ENCODE results near the gene SMIM3.
"Not testable (repeated sequence)": the region's sequence is repeated elsewhere in the genome, so short reads cannot be mapped to it uniquely, and the experiment has no call there.

Gene SMIM3, protein sequence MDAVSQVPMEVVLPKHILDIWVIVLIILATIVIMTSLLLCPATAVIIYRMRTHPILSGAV

DNA sequence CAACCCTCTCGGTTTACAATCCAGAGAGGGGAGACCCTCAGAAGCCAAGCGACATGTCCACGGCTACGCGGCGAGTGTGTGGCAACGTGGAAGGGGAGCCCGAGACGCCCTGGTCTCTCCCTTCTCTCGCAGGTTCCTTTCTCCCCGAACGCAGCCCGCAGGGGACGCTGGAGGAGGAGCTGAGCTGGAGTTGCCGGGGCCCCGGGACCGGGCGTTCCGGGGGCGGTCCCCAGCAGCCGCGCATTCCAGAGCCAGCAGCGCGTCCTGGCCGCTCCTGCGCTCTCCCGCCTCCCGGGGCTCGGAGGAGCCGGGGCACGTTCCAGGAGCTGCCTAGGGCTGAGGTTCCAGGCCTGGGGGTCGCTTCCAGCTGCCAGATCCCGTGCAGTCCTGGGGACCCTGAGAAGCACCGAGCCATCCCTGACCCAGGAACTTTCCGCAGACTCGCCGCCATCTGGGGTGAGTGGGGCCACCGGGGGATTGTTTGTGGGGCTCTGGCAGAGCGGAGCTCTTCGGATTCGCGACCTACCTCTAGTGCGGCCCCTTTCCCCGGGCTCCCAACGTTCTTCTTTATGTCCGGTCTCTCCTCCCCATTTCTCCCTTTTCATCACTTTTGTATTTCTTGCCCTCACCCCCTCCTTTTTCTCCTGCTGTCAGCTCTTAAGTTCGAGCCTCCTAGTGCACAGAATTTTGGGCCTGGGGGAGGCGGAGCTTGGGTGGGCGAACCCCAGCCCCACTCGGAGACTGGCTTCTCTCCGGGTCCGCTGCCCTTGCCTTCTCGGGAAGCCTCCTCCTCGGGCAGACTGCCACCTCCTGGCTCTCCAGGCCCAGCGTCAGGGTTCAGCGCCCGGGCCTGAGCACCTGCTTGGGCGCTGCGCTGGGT lies at the start of gene SMIM3:
Gene SMIM3 (plus strand): TSS at position 241 of the 880 bp plus-strand sequence. CDS start 16,684 bp downstream, outside the sequence.
- FAIRE-seq: no peak

DNA sequence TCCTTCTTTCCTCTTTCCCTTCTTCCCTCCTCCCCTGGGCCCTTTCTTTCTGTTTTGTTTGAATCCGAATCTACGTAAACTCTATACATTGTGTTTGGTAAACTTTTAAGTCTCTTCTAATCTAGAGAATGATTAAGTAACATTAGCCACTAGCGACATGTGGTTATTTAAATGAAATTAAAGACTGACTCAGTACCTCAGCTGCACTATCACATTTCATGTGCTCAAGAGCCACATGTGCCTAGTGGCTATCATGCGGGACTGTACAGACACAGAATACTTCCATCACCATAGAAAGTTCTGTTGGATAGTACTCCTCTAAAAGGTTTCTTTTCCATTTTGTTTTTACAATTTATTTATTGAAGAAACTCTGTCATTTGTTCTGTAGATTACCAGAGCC lies 48.7 kb upstream of the SMIM3 start:
- FAIRE-seq: no peak

DNA sequence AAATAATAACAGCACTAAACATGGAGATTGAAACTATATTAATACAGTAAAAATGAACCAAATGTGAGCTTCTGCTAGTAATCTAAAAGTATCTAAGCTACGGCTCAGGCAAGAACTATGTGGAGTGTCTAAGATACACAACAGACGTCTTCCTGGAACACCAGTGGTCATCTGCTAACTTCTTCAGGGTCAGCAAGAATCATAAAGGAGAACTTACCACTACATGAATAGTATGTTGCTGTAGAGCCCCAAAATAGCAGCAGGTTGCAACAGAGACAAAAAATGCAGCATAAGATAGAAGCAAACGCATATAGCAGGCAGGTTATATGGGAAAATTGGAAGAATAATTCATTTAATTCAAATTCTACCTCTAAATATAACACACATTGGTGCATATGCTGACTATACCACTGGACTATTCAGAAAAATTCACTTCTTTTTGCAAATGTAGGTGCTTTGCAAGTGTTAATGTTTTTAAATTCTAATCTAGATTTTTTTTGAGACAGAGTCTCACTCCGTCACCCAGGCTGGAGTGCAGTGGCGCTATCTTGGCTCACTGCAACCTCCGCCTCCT lies 46.8 kb upstream of the SMIM3 start:
- FAIRE-seq: no peak

DNA sequence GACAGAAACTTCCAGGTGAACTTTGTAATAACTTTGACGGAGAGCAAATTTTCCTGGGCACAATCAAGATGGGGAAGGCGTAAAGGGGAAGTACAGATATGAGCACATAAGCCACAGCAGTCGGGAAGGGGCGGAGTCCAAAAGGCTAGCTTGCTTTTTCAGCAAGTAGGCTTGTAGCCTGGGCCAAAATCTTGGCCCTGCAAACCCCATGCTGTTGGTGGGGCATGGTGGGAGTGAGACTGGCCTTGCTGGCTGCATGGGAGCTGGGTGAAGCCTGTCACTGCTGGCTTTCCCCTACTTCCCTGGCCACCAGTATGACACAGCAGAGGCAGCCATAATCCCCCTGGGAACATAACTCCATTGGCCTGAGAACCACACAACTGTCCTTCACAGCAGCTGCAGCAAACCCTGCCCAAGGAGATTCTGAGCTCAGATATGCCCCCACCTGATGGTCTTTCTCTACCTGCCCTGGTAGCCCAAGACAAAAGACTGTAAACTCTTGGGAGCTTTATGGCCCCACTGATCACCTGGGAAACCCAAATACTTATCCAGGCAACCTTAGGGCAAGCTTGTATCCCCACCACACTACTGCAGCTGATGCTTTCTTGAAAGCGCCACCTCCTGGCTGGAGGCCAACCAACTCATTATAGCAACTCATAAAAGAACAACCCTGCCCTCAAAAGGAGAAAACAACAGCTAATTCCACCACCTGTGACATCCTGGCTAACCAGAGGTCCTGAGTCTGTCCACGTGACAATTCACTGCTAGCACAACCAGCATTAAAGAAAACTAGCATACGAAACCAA lies 43.8 kb upstream of the SMIM3 start:
- no peak for FAIRE-seq

DNA sequence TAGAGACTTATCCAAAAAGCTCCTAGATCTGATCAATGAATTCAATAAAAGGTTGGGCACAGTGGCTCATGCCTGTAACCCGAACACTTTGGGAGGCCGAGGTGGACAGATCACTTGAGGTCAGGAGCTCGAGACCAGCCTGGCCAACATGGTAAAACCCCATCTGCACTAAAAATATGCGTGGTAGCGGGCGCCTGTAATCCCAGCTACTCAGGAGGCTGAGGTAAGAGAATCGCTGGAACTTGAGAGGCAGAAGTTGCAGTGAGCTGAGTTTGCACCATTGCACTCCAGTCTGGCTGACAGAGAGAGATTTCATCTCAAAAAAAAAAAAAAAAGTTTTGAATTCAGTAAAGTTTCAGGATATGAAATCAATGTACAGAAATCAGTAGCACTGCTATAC lies 39.7 kb upstream of the SMIM3 start:
- FAIRE-seq: no peak

DNA sequence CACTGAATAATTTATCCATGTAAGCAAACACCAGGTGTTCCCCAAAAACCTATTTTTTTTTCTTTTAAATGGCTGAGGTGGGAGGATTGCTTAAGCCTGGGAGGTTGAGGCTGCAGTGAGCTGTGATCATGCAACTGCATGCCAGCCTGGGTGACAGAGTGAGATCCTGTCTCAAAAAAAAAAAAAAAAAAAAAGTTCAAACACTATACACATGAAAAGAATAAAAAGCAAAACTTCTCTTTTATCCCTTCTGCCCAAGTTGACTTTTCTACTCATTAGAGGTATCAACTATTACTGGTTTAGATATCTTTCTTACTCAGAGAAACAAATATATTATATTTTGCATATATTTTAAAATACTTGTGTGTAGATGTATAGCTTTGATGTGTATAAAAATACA lies 37.6 kb upstream of the SMIM3 start:
- FAIRE-seq: no peak

DNA sequence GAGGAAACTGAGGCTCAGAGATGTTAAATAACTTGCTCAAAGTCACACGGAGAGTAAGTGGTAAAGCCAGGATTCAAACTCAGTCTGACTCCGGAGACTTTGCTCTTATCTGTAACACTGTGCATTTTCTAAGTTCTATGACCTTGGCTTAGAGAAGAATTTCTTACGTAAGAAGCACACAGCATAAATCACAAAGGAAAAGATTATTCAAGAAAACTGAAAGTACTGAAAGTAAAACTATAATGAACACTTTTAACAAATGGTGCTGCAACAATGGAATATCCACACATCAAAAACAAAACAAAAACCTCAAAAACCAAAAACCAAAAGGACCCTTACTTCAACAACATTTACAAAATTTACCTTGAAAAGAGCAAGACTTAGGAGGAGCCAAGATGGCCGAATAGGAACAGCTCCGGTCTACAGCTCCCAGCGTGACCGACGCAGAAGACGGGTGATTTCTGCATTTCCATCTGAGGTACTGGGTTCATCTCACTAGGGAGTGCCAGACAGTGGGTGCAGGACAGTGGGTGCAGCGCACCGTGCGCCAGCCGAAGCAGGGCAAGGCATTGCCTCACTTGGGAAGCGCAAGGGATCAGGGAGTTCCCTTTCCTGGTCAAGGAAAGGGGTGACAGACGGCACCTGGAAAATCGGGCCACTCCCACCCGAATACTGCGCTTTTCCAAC lies 36.0 kb upstream of the SMIM3 start:
- not testable (repeated sequence) for FAIRE-seq

DNA sequence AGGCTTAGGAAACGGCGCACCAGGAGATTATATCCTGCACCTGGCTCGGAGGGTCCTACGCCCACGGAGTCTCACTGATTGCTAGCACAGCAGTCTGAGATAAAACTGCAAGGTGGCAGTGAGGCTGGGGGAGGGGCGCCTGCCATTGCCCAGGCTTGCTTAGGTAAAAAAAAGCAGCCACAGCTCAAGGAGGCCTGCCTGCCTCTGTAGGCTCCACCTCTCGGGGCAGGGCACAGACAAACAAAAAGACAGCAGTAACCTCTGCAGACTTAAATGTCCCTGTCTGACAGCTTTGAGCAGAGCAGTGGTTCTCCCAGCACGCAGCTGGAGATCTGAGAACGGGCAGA lies 35.4 kb upstream of the SMIM3 start:
- not testable (repeated sequence) for FAIRE-seq

DNA sequence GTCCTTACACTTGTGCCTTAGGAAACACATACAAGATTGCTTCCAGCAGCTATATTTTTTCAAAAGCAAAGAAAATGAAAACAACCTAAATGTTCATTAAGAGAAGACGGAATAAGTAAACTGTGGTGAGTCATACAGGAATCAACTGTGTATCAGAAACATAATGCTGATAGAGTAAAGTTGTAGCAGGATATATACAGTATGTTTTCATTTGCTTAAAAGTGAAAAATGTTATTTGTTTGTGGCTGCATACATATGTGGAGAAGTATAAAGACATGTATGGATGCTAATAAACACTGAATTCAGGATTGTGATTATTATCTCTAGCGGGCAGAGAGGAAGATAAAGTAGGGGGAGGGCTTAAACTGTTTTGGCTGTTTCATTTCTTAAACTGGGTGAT lies 28.1 kb upstream of the SMIM3 start:
- FAIRE-seq: no peak

DNA sequence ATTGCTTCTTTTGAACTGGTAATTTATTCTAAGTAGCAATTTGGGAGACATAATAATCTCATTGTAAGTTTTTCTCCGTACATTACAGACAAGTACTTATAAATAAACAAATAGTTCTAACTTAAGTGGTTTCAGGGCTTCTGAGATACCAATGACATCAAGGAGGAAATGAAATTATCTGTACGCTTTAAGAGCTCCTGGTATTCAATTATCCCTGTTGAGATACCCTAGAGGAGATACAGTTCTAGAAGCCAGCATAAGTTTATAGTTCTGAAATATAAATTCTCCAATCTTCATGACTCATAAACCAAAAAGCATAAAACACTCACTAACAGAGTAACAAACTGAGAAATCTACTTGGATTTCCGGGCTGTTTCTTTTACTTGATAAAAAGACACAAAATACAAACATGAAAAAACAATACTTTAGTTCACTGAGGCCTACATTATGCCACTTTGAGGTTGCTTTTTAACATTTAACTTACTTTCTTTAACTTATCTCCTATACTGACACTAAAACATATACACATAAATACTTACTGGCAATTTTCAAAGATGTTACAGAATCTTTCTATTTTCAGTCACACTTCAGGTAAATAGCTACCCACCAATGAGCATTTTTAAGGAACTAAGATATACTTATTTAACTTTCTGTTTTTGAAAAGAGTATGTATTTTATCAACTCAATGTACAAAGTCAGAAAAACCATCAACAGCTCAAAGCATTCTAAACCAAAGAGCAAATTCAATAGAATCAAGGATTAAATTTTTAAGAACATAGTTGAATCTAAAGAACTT lies 27.3 kb upstream of the SMIM3 start:
- no peak for FAIRE-seq

DNA sequence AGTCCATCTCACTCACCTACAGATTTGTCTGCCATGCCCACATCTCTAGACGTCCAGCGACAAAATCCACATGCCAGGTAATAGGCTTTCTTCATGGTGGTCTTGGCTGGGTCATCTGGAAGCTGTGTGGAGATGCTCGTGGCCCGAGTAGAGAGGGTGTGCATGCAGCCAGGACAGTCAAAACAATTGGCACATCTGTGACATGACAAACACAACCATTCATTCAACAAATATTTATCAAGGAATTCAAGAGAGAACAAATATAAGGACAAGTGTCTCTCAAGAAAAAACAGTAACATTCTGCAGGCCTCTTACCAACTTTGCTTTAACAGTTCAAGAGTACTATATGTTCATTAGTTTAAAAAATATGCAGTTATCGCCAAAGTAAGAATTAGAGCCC lies 25.1 kb upstream of the SMIM3 start:
- FAIRE-seq: no peak

DNA sequence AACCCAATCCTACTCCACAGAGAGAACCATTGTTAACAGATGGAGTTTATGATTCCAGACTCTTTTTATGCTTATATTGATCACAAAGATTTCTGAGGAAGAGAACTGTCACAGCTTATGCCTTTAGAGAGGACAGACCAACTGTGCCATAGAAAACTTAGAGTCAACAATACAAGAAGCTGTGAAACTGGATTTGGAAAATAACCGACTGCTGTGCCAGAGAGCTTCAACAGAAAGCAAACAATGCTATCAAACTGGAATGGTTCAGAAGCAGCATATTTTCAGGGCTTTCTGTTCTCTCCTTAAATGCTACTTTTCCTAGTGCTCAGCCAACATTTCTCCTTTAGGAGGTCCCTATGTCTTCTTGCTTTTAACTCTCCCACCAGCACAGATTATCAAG lies 24.7 kb upstream of the SMIM3 start:
- no peak for FAIRE-seq

DNA sequence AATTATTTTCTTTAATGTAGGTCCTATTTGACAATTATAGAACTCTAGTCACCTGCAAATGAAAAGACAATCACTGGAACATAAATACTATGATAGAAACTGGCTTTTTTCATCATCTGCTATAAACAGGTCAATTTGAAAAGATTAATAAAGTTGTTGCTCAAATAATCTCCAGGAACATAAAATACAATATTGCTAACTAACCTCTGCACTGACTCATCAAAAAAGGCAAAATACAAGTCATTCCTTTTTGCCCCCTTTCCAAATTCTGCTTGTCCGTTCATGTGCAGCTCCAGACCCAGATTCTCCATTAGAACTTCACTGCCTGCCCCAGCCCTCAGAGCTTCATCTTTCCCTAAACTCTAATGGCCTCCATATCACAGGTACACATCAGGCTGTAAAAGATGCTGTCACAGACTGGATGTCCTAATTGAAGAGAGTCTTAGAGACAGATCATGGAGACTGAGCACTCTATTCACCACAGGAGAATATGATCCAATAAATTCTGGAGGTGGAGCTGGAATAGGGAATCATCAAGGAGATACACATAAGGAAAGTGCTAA lies 21.4 kb upstream of the SMIM3 start:
- FAIRE-seq: no peak

DNA sequence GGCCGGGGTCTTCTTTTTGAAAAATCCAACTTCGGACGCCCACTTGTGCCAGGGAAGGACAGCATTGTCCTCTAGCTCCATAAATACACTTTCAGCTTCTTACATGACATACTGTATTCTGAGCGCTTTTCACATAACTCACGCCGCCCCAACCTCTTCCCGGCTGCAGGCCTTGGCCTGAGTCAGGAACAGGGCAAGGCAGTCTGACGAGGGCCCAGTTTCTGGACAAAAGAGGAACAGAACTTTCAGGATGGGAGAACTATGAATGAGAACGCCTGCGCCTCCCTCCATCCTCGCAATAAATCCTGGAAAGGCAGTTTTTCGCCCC lies 20.4 kb upstream of the SMIM3 start:
- FAIRE-seq: no peak

DNA sequence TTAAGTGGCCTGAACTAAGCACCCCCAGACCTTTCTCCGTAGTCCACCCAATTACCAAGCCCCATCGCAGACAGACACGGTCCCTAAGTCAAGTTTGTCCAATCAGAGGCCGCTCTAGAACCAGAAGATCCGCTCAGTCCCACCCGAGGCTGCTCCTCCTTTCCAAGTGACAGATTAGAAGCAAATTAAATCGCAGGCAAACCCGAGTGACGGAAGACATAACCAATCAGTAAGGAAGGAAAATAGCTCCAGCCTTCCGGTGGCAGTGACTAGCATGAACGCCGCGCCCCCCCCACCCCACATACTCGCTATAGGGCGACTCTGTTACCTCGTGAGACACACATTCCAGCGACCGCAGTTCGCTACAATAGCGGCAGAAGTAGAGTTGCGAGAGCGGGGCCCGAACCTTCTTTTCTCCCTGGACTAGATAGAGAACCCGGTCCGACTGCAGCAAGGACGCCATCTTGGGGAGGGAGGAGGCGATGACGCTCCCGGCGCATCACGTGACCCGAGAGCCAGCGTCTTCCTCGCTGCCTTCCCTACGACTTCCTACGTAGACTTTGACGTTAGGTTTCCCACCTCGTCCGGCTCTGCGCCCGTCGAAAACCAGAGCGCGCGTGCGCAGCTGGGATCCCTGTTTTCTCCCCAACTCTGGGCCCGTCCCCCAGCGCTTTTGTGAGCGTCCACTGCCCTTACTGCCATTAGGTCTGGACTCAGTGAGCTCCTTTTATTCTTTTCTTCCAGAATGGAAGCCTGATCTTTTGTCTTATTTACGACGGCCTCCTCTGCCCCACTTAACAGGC lies 19.8 kb upstream of the SMIM3 start, which contains the start of gene DCTN4:
Gene DCTN4 (minus strand): TSS at position 487 of the 803 bp plus-strand sequence. CDS start 24 bp downstream, at position 463.
- peak; percentile 97 for FAIRE-seq

DNA sequence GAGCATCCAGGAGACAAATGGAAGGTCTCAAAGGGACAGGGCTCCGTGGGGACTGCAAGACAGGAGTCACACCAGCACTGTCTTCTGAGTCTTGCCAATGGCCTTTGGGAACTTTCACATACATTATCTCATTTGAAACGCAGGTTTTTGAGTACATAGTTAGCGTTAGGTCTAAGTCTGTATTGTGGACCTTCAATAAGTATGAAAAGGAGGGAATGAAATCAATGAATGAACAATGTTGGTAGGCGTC lies 19.3 kb upstream of the SMIM3 start:
- no peak for FAIRE-seq

DNA sequence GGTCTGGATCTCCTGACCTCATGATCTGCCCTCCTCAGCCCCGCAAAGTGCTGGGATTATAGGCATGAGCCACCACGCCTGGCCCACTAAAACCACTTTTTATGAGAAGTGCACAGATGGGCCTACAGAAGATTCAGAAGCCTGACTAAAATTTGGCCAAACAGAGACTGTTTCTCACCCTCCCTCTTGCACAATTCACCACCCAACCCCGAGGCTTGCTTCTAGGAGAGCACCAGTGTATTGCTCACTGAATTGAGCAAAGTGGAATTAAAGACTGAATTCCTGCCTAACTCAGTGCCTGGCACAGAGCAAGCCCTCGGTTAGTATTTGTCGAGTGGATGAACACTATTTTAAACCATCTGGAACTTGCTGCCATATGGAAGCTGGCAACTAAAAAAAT lies 16.3 kb upstream of the SMIM3 start:
- no peak for FAIRE-seq

DNA sequence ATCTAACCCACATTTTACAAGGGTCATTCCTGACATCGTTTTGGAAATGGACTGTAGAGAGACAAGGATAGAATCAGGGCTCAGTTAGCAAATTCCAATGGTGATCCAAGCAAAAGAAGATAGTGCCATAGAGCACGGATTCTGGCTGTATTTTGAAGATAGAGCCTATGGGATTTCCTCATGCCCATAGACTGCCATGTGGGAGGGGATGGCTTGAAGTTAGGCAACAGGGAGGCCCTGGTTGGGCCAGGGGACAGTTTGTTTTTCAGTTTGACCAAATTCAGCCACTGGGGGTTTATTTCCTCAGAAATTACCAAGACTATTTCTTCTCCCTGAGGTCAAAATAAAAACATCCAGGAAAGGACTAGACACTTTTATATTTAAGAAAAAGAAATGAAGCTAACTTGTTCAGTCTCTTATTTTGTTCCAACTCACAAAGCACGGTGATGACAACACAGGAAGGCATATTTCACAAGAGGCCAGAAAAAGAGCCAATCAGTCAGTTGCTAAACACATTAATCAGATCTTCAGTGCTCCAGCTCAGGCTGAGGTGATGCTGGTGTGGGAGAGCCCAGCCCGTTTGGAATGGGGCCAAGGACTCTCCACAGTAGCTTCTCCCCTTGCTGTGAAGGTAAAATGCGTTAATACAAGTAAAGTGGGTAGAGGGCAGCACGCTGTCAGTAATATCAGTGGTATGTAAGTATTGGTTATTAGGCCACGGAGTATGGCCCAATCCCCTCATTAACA lies 15.4 kb upstream of the SMIM3 start:
- FAIRE-seq: no peak

DNA sequence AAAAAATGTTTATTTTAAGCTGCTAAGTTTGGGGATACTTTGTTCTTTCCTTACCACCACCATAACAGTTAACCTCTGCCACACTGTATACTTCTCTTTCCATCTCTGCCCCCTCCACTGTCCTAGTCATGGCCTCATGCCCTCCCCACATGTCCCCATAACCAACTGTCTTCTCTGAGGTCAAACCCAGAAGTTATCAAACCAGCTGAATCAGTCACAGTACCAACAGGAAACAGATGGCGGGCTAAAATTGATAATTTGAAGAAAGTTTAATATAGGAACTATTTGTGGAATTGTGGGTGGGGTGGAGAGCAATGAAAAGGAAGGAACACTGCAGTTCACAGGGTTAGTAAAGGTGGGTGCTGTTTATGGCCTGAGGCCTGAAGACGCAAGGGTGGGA lies 14.0 kb upstream of the SMIM3 start:
- no peak for FAIRE-seq

DNA sequence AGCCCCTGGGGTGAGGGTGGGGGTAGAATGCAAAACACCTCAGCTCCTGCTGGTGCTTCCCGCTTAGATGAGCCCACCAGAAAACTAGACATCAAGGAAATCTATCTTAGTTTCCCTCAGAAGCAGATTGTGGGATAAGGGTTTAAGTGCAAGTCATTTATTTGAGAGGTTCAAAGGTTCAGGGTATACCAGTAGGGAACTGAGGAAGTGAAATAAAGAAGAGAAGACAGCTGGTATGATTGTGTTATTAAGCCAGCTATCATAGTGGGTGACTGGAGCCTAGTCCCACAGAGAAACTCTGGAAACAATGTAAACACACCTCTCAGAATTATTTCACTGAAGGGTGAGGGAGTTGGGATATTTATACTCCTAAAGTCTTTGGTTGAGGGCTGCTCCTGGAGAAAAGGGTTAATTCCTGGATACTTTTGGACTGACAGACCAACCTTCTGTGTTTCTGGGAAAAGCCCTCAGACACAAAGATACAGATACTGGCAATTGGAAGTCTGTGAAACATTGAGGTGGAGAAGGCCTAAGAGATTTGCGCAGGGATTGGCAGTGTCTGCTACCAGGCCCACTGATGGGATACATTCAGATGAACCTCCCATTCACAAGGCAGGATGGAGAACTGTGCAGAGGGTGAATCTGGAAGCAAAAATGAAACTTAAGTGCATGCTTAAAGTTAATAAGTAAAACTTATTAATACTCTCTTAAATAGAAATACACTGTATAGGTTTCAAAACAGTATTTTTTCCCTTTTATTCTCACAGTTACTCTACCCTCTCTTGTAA lies 13.4 kb upstream of the SMIM3 start:
- FAIRE-seq: no peak

All from endometrium (tissue), 2 donors.